Right atrium auricular region (tissue), 2 donors: ENCODE measurements around the gene ZBTB49. TPM values are rescaled to one million over a fixed set of nuclear protein-coding genes. Genes with fewer than 3 reads are reported as not detected.
A peak's percentile ranks its signal among the peaks of the same experiment; 100 is the strongest.

Experiments
- DNase-seq: peaks from one replicate; pipeline ENCODE4 v3.0.0-alpha.2; 2019; ENCODE audit warnings: low spot score
- H3K27ac ChIP-seq, 2 donors: fragments of 200-600 bp; sonication (generic); 1 replicate in 1 of 2; 2 replicates in 1 of 2; pipeline ENCODE4 v1.5.1; 2016 to 2019
- H3K27me3 ChIP-seq, 2 donors: fragments of 200-600 bp; sonication (generic); one replicate each; pipeline versions ENCODE4 v1.5.1 to v1.6.0; 2017 to 2019
- H3K36me3 ChIP-seq: fragments of 200-600 bp; sonication (generic); one replicate; pipeline ENCODE4 v1.5.1; 2016
- H3K4me1 ChIP-seq, 2 donors: fragments of 200-600 bp; sonication (generic); one replicate each; pipeline versions ENCODE4 v1.5.1 to v1.6.0; 2017 to 2019
- H3K4me3 ChIP-seq, 2 donors: fragments of 200-600 bp; sonication (generic); 1 replicate in 1 of 2; 2 replicates in 1 of 2; pipeline ENCODE4 v1.5.1; 2017 to 2019; ENCODE audit warnings: mild to moderate bottlenecking in 1 of 2, moderate library complexity in 1 of 2
- H3K9me3 ChIP-seq, 2 donors: fragments of 200-600 bp; sonication (generic); one replicate each; pipeline ENCODE4 v1.5.1; 2019
- CTCF ChIP-seq, 2 donors: fragments of 200-600 bp; sonication (generic); IDR thresholded peaks; one replicate each; pipeline ENCODE4 v1.5.1; 2019; ENCODE audit warnings: antibody characterized with exemption in 2 of 2
- total RNA-seq, 2 donors: library from RNA; depleted of rRNA; stranded (reverse); fragments of >200 nt; gene quantifications; one replicate each; pipeline ENCODE4 v1.1.0, GENCODE V29; 2016

ZBTB49 gene
- total RNA-seq, 2 donors from 2014 or later: 4.7 to 12.9 TPM

GRCh38 chr4:4260185-4260751 lies 29.8 kb upstream of the ZBTB49 start:
- Histone ChIP-seq H3K36me3 (no peaks in the 10 kb centered on the region), H3K27ac (no peak overlapping the region), H3K27me3 (no peaks in the 10 kb centered on the region), H3K4me3 (no peak overlapping the region), H3K9me3 (no peaks in the 10 kb centered on the region), H3K4me1 (no peaks in the 10 kb centered on the region)
- no peak for DNase-seq
- TF ChIP-seq CTCF (IDR thresholded peaks at IDR 0.05): peak in 1 of 2 donors; percentile 42

GRCh38 chr4:4267981-4268380 lies 22.1 kb upstream of the ZBTB49 start:
- H3K27me3 ChIP-seq: no peaks in the 10 kb centered on the region
- H3K9me3 ChIP-seq: no peaks in the 10 kb centered on the region
- peaks cover 5% of the 10 kb centered on the region for H3K36me3 ChIP-seq
- no peak for TF ChIP-seq CTCF (IDR thresholded peaks at IDR 0.05)
- H3K4me3 ChIP-seq: no peak overlapping the region
- DNase-seq: no peak
- no peak overlapping the region for H3K27ac ChIP-seq
- no peaks in the 10 kb centered on the region for H3K4me1 ChIP-seq

- H3K4me3 ChIP-seq: no peak overlapping the region
- H3K9me3 ChIP-seq: no peaks in the 10 kb centered on the region
- TF ChIP-seq CTCF (IDR thresholded peaks at IDR 0.05): no peak
- H3K27ac ChIP-seq: no peak overlapping the region
- DNase-seq: no peak
- H3K36me3 ChIP-seq: peaks cover 12% of the 10 kb centered on the region
- no peaks in the 10 kb centered on the region for H3K27me3 ChIP-seq
- no peaks in the 10 kb centered on the region for H3K4me1 ChIP-seq
Observed at GRCh38 chr4:4268776-4269175, 21.3 kb upstream of the ZBTB49 start.

GRCh38 chr4:4269331-4269731 lies 20.7 kb upstream of the ZBTB49 start:
- no peak for DNase-seq
- Histone ChIP-seq H3K4me3 (no peak overlapping the region), H3K27me3 (no peaks in the 10 kb centered on the region), H3K4me1 (no peaks in the 10 kb centered on the region), H3K36me3 (peaks cover 18% of the 10 kb centered on the region), H3K9me3 (no peaks in the 10 kb centered on the region), H3K27ac (no peak overlapping the region)
- no peak for TF ChIP-seq CTCF (IDR thresholded peaks at IDR 0.05)

GRCh38 chr4:4269856-4270255 lies 20.2 kb upstream of the ZBTB49 start:
- H3K36me3 ChIP-seq: peaks cover 23% of the 10 kb centered on the region
- H3K27me3 ChIP-seq: no peaks in the 10 kb centered on the region
- no peak overlapping the region for H3K27ac ChIP-seq
- H3K4me3 ChIP-seq: no peak overlapping the region
- TF ChIP-seq CTCF (IDR thresholded peaks at IDR 0.05): no peak
- no peaks in the 10 kb centered on the region for H3K9me3 ChIP-seq
- no peaks in the 10 kb centered on the region for H3K4me1 ChIP-seq
- DNase-seq: no peak

GRCh38 chr4:4270529-4270928 lies 19.5 kb upstream of the ZBTB49 start:
- no peak overlapping the region for H3K27ac ChIP-seq
- H3K27me3 ChIP-seq: no peaks in the 10 kb centered on the region
- no peak for DNase-seq
- H3K4me1 ChIP-seq: no peaks in the 10 kb centered on the region
- TF ChIP-seq CTCF (IDR thresholded peaks at IDR 0.05): no peak
- no peak overlapping the region for H3K4me3 ChIP-seq
- H3K36me3 ChIP-seq: peaks cover 29% of the 10 kb centered on the region
- no peaks in the 10 kb centered on the region for H3K9me3 ChIP-seq
